GM18520 (cell line): ENCODE results near the gene LIF.

ENCODE experiments used
- ATAC-seq: cut with Tn5 transposase; IDR thresholded peaks from one replicate; pipeline ENCODE4 v1.9.1; 2021; ENCODE audit not compliant: unreplicated experiment

The LIF gene

GRCh38 chr22:30195245-30196140 lies 51.1 kb downstream of the LIF start:
- ATAC-seq: no peak

- no peak for ATAC-seq
Observed at GRCh38 chr22:30193031-30193775, 53.4 kb downstream of the LIF start.

- no peak for ATAC-seq
Observed at GRCh38 chr22:30192427-30192826, 54.1 kb downstream of the LIF start.

GRCh38 chr22:30191040-30191701 lies 55.4 kb downstream of the LIF start:
- ATAC-seq: no peak

- no peak for ATAC-seq
Observed at GRCh38 chr22:30190574-30190973, 56.0 kb downstream of the LIF start.
